Loucy (cell line): ENCODE results near the gene LILRB2.

Experiments
- H2AFZ ChIP-seq: fragments of 200-600 bp; sonication (generic); 2 replicates; pipeline ENCODE4 v1.6.0; 2016; ENCODE audit warnings: antibody characterized with exemption, mild to moderate bottlenecking, low read length, moderate library complexity
- H3F3A ChIP-seq: fragments of 200-600 bp; 2 replicates; pipeline ENCODE4 v1.6.0; 2016; ENCODE audit warnings: antibody characterized with exemption, low read depth, mild to moderate bottlenecking
- H3K27me3 ChIP-seq: fragments of 200-600 bp; sonication (generic); 2 replicates; pipeline ENCODE4 v1.6.1; 2014; ENCODE audit warnings: low read length, mild to moderate bottlenecking; ENCODE audit not compliant: insufficient read depth, poor library complexity, severe bottlenecking
- H3K36me3 ChIP-seq: fragments of 200-600 bp; sonication (generic); 2 replicates; pipeline ENCODE4 v1.6.1; 2016; ENCODE audit warnings: low read length; ENCODE audit not compliant: insufficient read depth
- H3K4me1 ChIP-seq: fragments of 200-600 bp; sonication (generic); 2 replicates; pipeline ENCODE4 v1.5.1; 2014; ENCODE audit warnings: low read length, mild to moderate bottlenecking; ENCODE audit not compliant: insufficient read depth, poor library complexity, severe bottlenecking
- H3K4me2 ChIP-seq: fragments of 200-600 bp; sonication (generic); 2 replicates; pipeline ENCODE4 v1.6.0; 2014; ENCODE audit warnings: antibody characterized with exemption, low read length, low read depth, mild to moderate bottlenecking; ENCODE audit not compliant: poor library complexity, severe bottlenecking
- H3K4me3 ChIP-seq: fragments of 200-600 bp; sonication (generic); 2 replicates; pipeline ENCODE4 v1.5.1; 2014; ENCODE audit warnings: low read length, mild to moderate bottlenecking, mixed read lengths; ENCODE audit not compliant: poor library complexity, severe bottlenecking
- H3K79me2 ChIP-seq: fragments of 200-600 bp; sonication (generic); 2 replicates; pipeline ENCODE4 v1.6.1; 2014; ENCODE audit warnings: low read length; ENCODE audit not compliant: insufficient read depth
- H3K9ac ChIP-seq: fragments of 200-600 bp; sonication (generic); 2 replicates; pipeline ENCODE4 v1.6.0; 2014; ENCODE audit warnings: mild to moderate bottlenecking, low read depth, low read length, moderate library complexity; ENCODE audit not compliant: poor library complexity, severe bottlenecking
- H3K9me2 ChIP-seq: fragments of 200-600 bp; sonication (generic); replicated peaks from 2 replicates; pipeline ENCODE4 v1.6.1; 2016; ENCODE audit warnings: low read depth, low read length, mixed read lengths
- H3K9me3 ChIP-seq: fragments of 200-600 bp; sonication (generic); 2 replicates; pipeline ENCODE4 v1.6.1; 2014; ENCODE audit warnings: mild to moderate bottlenecking, antibody characterized with exemption, low read length, low read depth; ENCODE audit not compliant: insufficient read depth
- H4K20me1 ChIP-seq: fragments of 200-600 bp; sonication (generic); 2 replicates; pipeline ENCODE4 v1.6.0; 2014; ENCODE audit warnings: antibody characterized with exemption, low read length, mild to moderate bottlenecking; ENCODE audit not compliant: insufficient read depth, poor library complexity, severe bottlenecking
- CTCF ChIP-seq: fragments of 200-600 bp; sonication (generic); conservative IDR thresholded peaks from 2 replicates; pipeline ENCODE4 v1.5.1; 2014; ENCODE audit warnings: mild to moderate bottlenecking, antibody characterized with exemption, low read length
- EZH2phosphoT487 ChIP-seq: fragments of 200-600 bp; IDR thresholded peaks from 2 replicates; pipeline ENCODE4 v1.6.1; 2018; ENCODE audit warnings: antibody characterized with exemption, mild to moderate bottlenecking, moderate library complexity, borderline replicate concordance

Gene LILRB2

GRCh38 chr19:54305141-54305540, 24.2 kb upstream of the LILRB2 start:
- TF ChIP-seq CTCF (no peak), EZH2phosphoT487 (no peak)
- H3K9me3 ChIP-seq = no peaks in the 10 kb centered on the region

GRCh38 chr19:54302257-54302656, 21.3 kb upstream of the LILRB2 start:
- H3K4me2 ChIP-seq = no peak overlapping the region
- no peaks in the 10 kb centered on the region for H4K20me1 ChIP-seq
- peaks cover 4% of the 10 kb centered on the region for H3K4me1 ChIP-seq
- H3K9me3 ChIP-seq = no peaks in the 10 kb centered on the region
- no peaks in the 10 kb centered on the region for H3K9me2 ChIP-seq
- no peaks in the 10 kb centered on the region for H3F3A ChIP-seq
- no peaks in the 10 kb centered on the region for H3K27me3 ChIP-seq
- no peak overlapping the region for H3K9ac ChIP-seq
- H3K36me3 ChIP-seq = no peaks in the 10 kb centered on the region
- H2AFZ ChIP-seq = no peak overlapping the region
- no peaks in the 10 kb centered on the region for H3K79me2 ChIP-seq
- TF ChIP-seq CTCF (no peak), EZH2phosphoT487 (no peak)
- H3K4me3 ChIP-seq = no peak overlapping the region

More at GRCh38 chr19:54305141-54305540, 24.2 kb upstream of the LILRB2 start:
- H3K4me2 ChIP-seq = no peak overlapping the region
- H3K4me1 ChIP-seq = peaks cover 4% of the 10 kb centered on the region
- H3F3A ChIP-seq = no peaks in the 10 kb centered on the region
- H4K20me1 ChIP-seq = no peaks in the 10 kb centered on the region
- H3K27me3 ChIP-seq = no peaks in the 10 kb centered on the region
- no peak overlapping the region for H3K4me3 ChIP-seq
- no peaks in the 10 kb centered on the region for H3K79me2 ChIP-seq
- H3K9me2 ChIP-seq = no peaks in the 10 kb centered on the region
- H2AFZ ChIP-seq = no peak overlapping the region
- H3K9ac ChIP-seq = no peak overlapping the region
- no peaks in the 10 kb centered on the region for H3K36me3 ChIP-seq

GRCh38 chr19:54299515-54299914, 18.6 kb upstream of the LILRB2 start:
- H3F3A ChIP-seq = no peaks in the 10 kb centered on the region
- H3K9me2 ChIP-seq = no peaks in the 10 kb centered on the region
- TF ChIP-seq EZH2phosphoT487 (no peak), CTCF (no peak)
- H3K9me3 ChIP-seq = no peaks in the 10 kb centered on the region
- no peak overlapping the region for H3K9ac ChIP-seq
- no peaks in the 10 kb centered on the region for H4K20me1 ChIP-seq
- H3K27me3 ChIP-seq = no peaks in the 10 kb centered on the region
- no peak overlapping the region for H2AFZ ChIP-seq
- H3K4me1 ChIP-seq = peaks cover 4% of the 10 kb centered on the region
- no peak overlapping the region for H3K4me3 ChIP-seq
- no peaks in the 10 kb centered on the region for H3K79me2 ChIP-seq
- H3K4me2 ChIP-seq = no peak overlapping the region
- no peaks in the 10 kb centered on the region for H3K36me3 ChIP-seq
